ENCODE results near the gene TEF.

Gene TEF, protein sequence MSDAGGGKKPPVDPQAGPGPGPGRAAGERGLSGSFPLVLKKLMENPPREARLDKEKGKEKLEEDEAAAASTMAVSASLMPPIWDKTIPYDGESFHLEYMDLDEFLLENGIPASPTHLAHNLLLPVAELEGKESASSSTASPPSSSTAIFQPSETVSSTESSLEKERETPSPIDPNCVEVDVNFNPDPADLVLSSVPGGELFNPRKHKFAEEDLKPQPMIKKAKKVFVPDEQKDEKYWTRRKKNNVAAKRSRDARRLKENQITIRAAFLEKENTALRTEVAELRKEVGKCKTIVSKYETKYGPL

DNA sequence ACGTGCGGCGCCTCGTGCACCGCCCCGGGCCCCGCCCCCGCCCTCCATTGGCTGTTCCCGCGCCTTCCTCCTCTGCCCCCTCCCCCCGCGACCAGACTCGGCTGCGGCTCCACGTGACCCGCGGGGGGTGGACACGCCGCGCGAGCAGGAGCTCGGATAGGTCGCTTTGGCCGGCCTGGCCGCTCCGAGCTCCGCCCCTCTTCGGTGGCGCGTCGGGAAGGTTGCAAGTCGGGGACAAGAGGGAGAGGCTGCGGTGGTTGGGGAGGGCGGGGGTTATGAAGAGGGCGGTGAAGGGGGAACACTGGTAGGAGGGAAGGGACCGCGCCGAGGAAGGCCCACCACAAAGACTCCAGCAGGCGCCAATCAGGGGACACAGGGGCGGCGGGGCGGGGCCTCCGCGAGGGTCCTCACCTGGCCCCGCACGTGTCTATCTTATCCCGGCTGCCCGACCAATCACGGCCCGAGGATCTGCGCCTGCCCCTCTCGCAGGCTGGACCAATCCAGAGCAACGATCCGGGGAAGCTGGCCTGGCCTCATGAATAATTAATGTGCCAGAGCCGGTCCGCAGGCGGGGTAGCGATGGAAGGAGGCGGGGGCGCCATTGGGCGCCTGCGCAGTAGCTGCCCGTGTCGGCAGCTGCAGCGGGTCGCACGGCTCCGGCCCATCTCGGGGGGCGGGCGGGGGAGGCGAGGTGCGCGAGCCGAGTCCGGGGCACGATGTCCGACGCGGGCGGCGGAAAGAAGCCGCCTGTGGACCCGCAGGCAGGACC lies at the start of gene TEF:
Gene TEF (plus strand): TSS at position 614 of the 769 bp plus-strand sequence. CDS start 103 bp downstream, at position 717.
- DNase-seq: peak; percentile 98

DNA sequence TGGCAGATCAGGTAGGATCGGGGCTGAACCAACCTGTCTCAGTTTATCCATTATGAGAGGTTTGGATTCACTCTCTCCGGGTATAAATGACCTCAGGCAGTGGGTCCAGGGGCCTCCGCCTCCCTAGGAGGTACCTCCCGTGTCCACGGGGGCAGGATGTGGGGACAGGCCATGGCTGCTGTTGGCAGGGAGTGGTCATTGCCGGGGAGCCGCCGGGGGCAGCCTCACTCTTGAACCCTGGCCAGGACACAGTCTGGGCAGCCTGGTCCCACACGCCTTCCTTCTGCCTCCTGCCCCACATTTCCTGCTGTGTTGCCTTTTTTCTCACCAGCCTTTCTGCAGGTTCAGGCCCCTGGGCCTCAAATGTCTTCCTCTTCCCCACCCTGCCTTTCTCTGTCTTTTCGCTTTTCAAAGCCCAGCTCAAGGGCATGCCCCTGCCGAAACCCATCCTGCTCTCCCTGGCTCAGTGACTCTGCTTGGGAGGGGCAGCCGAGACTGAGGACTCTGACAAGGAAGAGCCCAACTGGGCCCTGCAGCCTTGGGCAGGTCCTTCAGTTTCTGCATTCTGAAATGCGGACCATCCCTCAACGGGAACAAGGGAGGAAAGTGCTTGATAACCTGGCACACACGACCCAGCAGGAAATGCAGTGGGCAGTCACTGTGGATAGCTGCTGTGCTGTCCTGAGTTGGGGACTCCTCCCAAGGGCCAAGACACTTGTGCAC lies 49.4 kb upstream of the TEF start:
- no peak for DNase-seq

DNA sequence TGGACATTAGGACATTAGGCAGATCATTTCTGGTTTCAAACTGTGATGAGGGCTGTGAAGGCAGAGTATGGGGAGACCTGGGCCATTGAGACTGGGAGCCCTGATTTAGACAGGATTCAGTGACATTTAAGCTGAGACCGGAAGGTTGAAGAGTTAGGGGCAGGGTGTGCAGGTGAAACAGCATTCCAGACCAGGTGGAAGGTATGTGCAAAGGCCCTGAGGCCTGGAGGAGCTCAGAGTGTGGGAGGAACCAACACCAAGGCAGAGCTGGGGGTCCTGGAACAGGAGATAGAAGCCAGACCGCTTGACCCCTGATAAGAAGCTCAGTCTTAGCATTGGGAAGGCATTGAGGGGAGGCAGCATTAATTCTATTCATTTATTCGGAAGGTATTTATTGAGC lies 47.9 kb upstream of the TEF start:
- DNase-seq: no peak

DNA sequence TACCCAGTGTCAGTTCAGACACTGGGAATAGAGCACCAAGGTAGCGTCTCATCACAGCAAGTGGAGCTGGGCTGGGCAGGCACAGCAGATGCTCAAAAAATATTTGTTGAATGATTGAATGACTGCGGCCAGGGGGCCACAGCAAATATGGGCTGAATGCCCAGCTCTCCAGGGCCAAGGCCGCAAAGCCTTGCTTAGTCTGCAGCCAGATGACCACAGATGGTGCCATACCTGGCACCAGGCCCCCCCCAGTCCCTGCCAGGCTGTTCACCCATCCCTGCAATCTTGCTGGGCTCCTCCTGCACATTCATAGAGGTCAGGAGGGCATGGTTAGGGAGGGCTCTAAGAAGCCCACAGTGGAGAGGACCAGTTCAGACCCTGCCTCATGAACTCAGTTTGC lies 47.5 kb upstream of the TEF start:
- no peak for DNase-seq

DNA sequence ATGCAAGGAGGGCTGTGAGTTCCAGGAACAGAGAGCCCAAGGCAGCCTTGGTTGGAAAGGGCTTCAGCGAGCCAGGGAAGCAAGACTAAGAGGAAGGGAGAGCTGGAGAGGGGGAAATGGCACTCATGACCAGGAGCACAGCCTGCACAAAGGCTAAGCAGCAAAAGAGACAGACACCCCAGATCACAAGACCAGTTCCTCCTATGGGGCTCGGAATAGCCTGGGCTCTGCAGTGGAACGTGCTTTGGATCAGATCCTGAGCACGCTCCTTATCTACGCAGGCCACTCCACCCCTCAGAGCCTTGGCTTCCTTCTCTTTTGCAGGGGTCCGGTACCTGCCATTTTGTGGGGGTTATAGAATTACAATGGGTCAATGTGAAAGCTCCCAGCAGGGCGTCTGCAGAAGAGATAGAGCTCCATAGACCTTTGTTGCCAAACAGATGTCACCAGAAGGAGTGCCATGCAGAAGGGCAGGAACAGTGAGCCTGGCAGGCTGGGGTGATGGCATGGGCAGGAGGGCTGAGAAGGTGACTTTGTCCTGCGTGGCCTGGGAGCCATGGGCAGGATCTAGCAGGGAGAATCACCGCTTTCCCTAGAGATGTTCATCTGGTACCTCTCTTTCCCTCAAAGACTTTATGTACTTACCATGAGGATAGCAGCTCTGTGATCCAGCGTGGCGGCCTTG lies 46.6 kb upstream of the TEF start:
- no peak for DNase-seq

DNA sequence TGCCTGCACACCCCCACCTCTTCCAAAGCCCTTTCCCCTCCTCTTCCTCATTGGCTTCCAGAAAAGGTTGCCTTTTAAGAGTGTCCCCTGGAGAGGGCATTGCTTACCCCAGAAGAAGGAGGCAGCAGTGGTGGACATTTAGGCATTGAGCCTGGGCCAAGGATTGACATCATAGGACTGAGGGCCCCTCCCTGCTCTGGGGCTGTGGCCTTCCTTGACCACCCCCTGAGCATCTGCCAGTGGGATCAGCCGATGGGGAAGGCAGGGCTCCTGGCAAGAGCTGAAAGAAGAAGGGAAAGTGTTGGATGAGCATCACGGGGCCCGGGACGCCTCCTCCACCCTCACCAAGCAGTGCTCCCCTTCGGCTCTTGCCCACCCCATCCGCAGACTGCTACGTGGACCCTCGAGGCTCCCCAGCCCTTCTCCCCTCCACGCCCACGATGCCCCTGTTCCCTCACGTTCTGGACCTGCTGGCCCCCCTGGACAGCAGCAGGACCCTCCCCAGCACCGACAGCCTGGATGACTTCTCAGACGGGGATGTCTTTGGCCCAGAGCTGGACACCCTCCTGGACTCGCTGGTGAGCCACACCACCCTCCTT lies 43.0 kb upstream of the TEF start:
- DNase-seq: no peak

DNA sequence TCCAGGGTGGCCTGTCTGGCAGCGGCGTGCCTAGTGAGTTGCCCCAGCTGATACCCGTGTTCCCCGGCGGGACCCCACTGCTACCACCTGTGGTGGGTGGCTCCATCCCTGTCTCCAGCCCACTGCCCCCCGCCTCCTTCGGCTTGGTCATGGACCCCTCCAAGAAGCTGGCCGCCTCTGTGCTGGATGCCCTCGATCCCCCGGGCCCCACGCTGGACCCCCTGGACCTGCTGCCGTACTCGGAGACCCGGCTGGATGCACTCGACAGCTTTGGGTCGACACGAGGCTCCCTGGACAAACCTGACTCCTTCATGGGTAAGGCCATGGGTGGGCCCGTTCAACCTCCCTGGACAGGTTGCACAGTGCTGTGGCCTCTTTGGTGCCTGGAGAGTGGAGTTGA lies 41.9 kb upstream of the TEF start:
- DNase-seq: no peak

DNA sequence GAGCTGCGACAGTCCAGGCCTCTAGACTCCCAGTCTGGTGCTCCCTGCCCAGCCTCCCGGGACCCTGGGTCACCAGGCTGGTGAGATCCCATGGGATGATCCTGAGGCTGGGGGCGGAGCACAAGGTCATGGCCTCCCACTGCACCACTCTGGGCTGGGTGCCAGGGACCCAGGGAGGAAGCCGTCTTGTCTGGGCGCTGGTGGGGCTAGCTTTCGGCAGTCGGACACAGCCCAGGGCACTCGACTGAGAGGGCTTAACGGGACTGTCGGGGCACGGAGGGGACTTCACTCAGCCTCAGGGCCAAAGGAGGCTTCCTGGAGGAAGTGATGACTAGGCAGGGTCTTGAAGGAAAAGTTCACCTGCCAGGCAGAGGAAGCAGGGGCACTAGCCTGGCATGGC lies 41.4 kb upstream of the TEF start:
- no peak for DNase-seq

DNA sequence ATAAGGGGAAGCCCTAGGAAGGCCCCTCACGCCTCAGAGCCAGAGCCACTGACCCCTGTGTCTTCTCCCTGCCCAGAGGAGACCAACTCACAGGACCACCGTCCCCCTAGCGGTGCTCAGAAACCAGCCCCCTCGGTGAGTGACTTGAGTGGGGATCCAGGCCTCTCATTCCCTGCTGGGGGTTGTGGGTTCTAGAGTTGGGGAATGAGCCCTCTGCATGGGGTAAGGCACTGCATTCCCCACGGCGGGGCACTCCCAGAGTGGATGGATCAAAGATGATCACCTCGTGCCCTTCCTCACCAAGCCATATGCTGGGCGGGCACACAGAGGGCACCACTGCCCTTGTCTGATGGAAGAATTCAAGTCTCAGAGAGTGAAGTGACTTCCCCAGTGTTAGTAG lies 40.7 kb upstream of the TEF start:
- DNase-seq: no peak

DNA sequence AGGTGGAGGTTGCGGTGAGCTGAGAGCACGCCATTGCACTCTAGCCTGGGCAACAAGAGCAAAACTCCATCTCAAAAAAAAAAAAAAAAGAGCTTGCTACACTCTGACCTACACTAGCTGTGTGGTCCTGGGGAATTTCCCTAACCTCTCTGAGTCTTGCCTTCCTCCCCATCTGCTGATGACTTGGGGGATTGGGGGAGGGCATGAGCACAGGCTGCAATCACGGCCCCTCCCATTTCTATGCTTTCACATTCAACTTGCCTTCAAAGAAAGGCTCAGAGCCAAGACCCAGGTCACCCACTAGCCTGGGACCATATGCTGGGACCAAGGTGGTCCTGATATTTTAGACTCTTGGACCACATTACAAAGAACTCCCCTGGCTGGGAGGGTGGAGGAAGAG lies 39.8 kb upstream of the TEF start:
- peak; percentile 33 for DNase-seq

DNA sequence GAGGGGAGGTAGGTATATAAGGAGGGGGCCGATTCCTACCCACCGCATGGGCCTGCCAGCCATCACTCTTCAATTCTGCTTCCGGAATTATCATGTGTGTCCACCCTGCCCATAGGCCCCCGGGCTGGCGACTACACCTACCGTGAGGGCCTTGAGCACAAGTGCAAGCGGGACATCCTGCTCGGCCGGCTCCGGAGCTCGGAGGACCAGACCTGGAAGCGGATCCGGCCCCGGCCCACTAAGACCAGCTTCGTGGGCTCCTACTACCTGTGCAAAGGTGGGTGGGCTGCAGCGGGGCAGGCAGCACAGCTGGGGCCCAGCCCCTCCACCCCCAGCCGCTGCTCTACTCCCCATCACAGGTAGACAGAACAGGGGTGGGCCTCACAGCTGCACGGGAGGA lies 38.4 kb upstream of the TEF start:
- DNase-seq: no peak

DNA sequence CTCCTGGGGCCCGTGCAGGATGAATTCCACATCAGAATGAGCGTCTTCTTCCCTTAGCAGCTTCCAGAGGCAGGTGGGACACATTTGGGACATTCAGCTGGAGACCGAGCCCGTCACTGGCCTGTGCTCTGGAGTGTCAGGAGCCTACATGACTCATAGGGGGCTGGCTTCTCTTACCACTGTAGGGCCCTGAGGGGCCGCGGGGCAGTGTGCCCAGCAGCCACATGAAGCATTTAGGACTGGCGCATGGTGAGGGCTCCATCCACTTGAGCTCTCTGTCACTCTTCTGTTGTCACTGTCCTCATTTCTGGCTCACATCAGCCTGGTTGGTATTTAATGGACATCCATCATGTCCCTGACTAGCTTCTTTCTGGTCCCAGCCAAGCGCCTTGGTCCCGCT lies 38.0 kb upstream of the TEF start:
- DNase-seq: no peak

DNA sequence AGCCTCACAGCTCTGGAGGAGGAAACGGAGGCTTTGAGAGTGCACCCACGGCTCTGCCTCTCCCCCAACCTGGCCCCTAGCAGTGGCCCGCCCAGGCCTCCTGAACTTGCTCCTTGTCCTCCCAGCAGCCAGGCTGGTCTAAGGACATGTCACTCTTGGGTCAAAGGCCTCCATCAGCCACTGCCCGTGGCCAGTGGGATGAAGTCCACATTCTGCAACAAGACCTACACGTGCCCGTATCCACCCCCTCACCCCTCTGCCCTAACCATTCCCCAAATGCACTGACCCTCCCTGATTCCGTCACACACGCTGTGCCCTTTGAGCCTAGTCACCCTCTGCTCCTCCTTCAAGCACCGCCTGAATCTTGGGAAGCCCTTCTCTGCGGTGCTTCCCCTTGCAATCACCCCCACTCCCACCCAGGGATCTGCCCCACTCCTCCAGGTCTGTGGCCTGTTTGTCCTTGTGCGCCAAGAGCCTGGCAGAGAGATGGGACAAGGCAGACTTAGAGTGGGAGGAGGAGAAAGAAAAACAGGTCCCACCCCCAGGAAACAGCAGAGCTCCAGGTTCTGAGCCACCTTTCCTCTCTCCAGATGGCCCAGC lies 37.5 kb upstream of the TEF start:
- DNase-seq: no peak

DNA sequence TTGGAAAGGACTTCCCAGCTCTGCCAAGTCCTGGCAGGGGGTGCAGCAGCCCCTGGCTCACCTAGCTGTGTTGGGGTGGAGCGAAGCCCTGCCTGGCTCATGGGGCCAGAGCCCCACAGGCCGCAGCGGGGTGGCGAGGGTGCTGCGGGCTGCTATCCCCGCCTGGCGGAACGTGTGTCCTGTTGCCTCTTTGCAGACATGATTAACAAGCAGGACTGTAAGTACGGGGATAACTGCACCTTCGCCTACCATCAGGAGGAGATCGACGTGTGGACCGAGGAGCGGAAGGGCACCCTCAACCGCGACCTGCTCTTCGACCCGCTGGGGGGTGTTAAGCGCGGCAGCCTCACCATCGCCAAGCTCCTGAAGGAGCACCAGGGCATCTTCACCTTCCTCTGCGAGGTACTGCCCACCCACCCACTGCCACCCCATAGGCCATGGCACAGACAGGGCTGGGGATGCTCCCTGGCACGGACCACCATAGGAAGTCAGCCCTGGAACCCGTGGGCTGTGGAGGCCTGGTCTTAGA lies 35.9 kb upstream of the TEF start:
- DNase-seq: no peak

DNA sequence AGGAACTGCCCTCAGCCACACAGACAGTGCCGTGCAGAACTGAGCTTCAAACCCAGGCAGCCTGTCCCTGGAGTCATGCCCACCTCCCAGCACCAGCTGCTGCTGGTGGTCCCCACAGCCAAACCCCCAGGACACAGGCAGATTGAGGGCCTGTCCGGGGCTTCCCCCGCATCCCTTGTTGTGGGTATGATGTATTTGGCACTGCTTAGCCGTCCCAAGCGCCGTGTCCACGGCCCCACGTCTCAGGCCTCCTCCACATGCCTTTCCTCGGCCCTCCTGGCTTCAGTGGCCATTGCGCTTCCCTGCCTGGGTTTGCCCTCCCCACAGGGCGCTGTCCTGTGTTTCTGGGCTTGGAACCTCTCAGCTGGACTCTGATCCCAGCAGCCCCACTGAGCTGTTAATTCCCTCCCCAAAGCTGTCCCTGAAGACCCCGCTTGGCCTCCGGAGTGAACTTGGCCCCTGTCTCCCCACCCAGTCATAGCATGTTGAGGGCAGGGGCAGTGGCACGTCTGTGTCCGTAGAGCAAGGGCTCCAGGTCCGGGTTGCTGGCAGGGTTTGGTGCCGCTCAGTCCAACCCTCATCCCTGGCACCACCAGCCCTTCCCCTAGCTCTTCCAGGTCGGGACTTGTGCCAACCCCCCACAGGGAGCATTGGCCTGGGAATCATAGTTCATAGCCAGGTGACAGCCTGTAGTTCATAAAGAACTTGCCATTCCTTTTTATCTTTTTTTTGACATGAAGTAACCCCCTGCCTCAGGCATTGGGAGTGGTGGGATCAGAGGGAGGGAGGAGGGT lies 34.5 kb upstream of the TEF start:
- DNase-seq: no peak

DNA sequence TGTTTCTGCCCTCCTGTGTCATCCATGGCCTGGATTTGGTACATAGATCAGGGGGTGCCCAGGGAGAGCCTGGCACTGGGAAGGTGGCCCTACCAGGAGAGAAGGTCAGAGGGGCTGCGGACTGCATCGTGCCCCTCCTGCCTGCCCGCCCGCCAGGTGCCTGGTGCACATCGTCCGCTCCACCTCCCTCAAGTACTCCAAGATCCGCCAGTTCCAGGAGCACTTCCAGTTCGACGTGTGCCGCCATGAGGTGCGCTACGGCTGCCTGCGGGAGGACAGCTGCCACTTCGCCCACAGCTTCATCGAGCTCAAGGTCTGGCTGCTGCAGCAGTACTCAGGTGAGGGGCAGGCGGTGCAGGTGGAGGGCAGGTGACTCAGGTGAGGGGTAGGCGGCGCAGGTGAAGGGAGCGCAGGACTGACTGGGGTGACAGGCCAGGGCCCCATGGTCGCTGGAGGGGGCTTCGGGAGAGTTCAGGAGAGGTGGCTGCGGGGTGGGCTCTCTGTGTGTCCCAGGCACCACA lies 32.7 kb upstream of the TEF start:
- DNase-seq: no peak

DNA sequence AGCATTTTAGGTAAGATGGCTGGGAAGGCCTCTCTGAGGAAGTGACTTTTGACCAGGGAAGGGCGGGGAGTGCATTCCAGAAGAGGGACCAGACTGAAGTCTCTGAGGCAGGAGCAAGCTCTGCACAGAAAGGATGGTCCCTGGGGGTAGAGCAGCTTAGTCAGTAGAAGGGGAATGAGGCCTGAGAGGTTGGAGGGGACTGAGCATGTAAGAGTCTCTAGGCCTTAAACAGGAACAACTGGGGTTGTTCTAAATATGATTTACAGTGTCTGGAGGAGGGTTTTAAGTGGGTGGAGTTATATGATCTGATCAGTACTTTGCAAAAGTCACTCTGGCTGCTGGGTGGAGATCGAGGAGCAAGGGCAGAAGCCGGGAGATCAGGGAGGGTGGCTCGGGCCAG lies 31.7 kb upstream of the TEF start:
- no peak for DNase-seq

DNA sequence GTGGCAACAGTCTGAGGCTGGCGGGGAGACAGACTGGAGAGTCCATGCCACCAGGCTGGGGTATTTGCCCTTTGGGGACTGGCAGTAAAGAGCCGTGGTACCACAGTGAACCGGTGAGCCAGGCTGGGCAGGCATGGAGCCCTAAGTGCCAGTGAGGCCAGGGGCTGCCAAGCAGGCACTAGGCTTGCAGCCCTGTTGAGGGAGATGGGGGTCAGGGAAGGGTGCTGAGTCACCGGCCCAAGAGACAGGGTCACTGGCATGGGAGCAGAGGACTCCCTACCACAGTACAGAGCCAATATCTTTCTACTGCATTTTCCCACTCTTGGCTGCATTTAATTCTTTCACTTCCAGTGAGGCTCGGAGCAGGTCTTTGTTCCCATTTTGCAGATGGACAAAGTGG lies 30.7 kb upstream of the TEF start:
- DNase-seq: no peak

DNA sequence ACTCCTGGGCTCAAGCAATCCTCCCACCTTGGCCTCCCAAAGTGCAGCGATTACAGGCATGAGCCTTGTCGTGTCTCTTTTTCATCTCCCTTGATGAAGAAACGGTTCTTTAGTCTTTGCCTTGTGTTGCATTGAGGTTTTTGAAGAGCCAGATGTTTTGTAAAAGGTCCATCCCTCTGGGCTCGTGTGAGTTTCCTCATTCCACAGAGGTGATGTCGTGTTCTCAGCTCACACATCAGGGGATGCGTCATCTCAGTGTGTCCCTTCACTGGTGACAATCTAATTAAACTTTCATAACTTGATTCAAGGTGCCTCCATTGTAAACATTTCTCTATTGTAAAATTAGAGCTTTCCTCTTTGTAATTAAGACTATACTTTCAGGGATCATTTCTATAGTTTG lies 29.7 kb upstream of the TEF start:
- DNase-seq: no peak

DNA sequence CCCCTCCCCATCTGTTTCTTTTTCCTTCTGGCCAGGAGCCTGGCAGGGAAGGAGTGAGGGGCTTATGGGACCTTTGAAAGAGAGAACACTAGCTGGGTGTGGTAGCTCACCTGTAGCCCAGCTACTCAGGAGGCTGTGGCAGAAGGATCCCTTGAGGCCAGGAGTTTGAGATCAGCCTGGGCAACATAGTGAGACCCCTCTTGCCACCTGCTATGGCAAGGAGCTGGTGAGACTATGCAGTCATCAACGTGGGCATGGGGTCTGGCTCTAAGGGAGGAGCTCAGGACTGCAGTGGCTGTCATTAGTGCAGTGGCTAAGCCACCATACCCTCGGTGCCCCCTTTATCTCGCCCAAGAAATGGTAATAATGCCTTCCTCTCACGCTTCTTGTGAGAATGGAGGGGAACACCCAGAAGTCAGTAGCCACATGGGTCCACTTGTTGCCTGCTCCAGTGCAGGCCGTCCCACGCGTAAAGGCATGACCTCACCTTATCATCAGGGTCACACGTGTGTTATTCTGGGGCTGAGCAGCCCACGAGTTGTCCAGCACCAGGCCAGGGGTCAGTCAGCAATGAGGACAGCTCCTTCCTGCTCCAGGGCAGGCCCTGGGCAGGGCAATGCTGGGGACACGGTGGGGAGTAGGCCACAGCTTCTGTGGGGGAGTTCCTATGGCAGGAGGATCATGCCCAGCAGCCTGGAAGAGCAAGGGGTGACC lies 27.7 kb upstream of the TEF start:
- no peak for DNase-seq

DNA sequence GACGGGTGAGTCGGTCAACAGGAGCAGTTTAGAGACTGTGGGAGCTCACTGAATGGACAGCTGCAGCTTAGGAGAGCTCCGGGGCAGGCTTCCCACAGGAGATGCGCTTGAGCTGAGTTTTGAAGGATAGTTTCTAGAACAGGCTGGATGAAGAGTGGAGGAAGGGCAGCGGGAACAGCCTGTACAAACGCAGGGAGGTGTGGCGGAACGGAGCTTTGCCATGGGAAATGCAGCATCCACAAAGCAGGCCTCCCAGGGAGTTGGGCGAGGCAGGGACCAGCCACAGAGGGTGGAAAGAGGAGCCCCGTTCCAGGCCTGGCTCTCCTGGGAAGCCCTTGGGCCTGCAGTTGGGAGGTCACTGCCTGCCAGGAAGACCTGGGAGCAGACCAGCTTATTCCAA lies 26.8 kb upstream of the TEF start:
- DNase-seq: no peak

All from suppressor macrophage treated with lipopolysaccharide for 4 hours (primary cell).